NCI-H2171 treated with DMSO at 0.1 percent for 48 hours (cell line): ENCODE data around the gene KCNH5.

Experiments
- DNase-seq: peaks from one replicate; lab custom pipeline; 2025; lab: John Stamatoyannopoulos, UW

The KCNH5 gene

GRCh38 chr14:62739647-62740046 lies 305.6 kb downstream of the KCNH5 start:
- no peak for DNase-seq

GRCh38 chr14:62736048-62737043 lies 308.9 kb downstream of the KCNH5 start:
- no peak for DNase-seq

- DNase-seq: no peak
Observed at GRCh38 chr14:62734831-62735230, 310.4 kb downstream of the KCNH5 start.

GRCh38 chr14:62722406-62722805 lies 322.9 kb downstream of the KCNH5 start:
- DNase-seq: no peak

GRCh38 chr14:62718629-62719028 lies 326.6 kb downstream of the KCNH5 start:
- DNase-seq: no peak

GRCh38 chr14:62711351-62712023 lies 333.8 kb downstream of the KCNH5 start:
- DNase-seq: no peak

GRCh38 chr14:62710811-62711210 lies 334.4 kb downstream of the KCNH5 start:
- no peak for DNase-seq

GRCh38 chr14:62709773-62710172 lies 335.5 kb downstream of the KCNH5 start:
- no peak for DNase-seq

GRCh38 chr14:62706217-62706616 lies 339.0 kb downstream of the KCNH5 start:
- no peak for DNase-seq

- no peak for DNase-seq
Observed at GRCh38 chr14:62697461-62697860, 347.8 kb downstream of the KCNH5 start.

GRCh38 chr14:62696929-62697328 lies 348.3 kb downstream of the KCNH5 start:
- no peak for DNase-seq

- no peak for DNase-seq
Observed at GRCh38 chr14:62696331-62696924, 348.8 kb downstream of the KCNH5 start.

- DNase-seq: no peak
Observed at GRCh38 chr14:62694075-62694474, 351.2 kb downstream of the KCNH5 start.

- DNase-seq: no peak
Observed at GRCh38 chr14:62692490-62693106, 352.7 kb downstream of the KCNH5 start.

- peak; percentile 94 for DNase-seq
Observed at GRCh38 chr14:62691647-62692489, 353.4 kb downstream of the KCNH5 start.

GRCh38 chr14:62689733-62690132 lies 355.5 kb downstream of the KCNH5 start:
- DNase-seq: no peak

- DNase-seq: no peak
Observed at GRCh38 chr14:62687818-62688217, 357.4 kb downstream of the KCNH5 start.

GRCh38 chr14:62684376-62684775 lies 360.9 kb downstream of the KCNH5 start:
- no peak for DNase-seq

- no peak for DNase-seq
Observed at GRCh38 chr14:62682208-62682607, 363.1 kb downstream of the KCNH5 start.

- peak; percentile 82 for DNase-seq
Observed at GRCh38 chr14:62674563-62675237, 370.6 kb downstream of the KCNH5 start.
